Measurements from ENCODE around the gene TMEM179B.

DNA sequence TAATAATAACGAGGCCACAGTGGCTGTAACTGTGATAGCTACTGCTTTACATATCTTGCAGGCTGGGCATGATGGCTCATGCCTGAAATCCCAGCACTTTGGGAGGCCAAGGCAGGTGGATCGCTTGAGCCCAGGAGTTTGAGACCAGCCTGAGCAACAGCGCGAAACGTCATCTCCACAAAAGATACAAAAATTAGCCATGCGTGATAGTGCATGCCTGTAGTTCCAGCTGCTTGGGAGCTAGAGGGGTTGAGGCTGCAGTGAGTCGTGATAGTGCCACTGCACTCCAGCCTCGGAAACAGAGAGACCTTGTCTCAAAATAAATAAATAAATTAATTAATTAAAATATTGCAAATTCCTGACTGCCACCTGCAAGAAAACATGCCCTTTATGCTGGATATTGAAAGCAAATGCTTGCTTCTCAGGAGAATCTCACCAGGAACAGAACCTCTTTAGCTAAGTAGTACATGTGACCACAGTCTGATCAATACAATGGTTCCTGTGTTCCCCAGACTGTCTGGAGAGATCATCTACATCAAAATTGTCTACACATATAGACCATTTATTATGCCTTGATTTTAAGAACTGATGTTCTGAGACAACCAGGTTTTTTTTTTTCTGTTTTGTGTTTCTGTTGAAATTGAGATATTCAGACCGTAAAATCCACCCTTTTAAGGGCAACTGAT lies 39.6 kb upstream of the TMEM179B start:
- TF ChIP-seq, protein P1, sequence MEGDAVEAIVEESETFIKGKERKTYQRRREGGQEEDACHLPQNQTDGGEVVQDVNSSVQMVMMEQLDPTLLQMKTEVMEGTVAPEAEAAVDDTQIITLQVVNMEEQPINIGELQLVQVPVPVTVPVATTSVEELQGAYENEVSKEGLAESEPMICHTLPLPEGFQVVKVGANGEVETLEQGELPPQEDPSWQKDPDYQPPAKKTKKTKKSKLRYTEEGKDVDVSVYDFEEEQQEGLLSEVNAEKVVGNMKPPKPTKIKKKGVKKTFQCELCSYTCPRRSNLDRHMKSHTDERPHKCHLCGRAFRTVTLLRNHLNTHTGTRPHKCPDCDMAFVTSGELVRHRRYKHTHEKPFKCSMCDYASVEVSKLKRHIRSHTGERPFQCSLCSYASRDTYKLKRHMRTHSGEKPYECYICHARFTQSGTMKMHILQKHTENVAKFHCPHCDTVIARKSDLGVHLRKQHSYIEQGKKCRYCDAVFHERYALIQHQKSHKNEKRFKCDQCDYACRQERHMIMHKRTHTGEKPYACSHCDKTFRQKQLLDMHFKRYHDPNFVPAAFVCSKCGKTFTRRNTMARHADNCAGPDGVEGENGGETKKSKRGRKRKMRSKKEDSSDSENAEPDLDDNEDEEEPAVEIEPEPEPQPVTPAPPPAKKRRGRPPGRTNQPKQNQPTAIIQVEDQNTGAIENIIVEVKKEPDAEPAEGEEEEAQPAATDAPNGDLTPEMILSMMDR (IDR thresholded peaks at IDR 0.05) = no peak
- no peak for TF ChIP-seq POLR2A (IDR thresholded peaks at IDR 0.05)

All from lower leg skin (tissue), 3 donors.